GM19351 (cell line): ENCODE measurements around the gene HIRA.
A peak's percentile ranks its signal among the peaks of the same experiment; 100 is the strongest.
"Not testable (repeated sequence)": the region's sequence is repeated elsewhere in the genome, so short reads cannot be mapped to it uniquely, and the experiment has no call there.

Source experiments
- ATAC-seq: cut with Tn5 transposase; IDR thresholded peaks from one replicate; pipeline ENCODE4 v1.9.1; 2021; ENCODE audit warnings: mild to moderate bottlenecking, moderate library complexity; ENCODE audit not compliant: unreplicated experiment

HIRA gene

DNA sequence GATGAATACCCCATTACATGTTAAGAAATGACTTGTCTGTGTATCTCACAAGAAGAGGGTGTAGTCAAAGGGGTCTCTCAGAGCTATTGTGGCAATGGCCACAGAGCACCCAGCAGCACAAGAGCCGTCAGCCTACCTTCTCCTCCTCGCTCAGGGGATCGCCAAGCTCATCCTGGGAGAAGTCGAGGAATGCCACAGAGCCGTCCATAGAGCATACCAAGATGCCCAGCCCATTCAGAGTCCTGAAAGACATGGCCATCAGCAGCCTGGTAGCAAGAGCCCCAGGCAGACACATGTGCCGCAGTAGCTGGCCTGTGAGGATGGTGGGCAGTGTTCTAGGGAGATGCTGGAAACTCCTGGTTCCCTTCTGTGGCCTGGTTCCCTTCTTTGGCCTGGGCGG lies 44.0 kb downstream of the HIRA start:
- ATAC-seq, result no peak

DNA sequence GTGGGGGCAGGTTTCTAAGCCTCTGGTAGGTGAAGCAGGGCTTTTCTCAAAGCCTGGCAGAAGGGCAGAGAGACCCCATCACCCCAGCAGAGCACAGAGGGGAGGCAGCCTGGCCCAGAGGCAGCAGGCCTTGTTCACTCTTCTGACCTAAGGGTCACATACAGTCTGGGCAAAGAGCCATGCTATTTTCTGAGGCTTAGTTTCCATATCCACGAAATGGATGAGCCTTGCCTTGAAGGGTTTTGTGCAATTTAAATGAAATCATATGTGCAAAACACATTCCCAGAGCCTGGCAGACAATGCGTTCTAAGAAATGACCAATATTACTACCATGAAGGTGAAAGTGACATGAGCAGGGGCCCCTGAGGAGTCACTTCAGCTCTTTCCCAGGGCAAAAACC lies 44.5 kb downstream of the HIRA start:
- ATAC-seq, result no peak

DNA sequence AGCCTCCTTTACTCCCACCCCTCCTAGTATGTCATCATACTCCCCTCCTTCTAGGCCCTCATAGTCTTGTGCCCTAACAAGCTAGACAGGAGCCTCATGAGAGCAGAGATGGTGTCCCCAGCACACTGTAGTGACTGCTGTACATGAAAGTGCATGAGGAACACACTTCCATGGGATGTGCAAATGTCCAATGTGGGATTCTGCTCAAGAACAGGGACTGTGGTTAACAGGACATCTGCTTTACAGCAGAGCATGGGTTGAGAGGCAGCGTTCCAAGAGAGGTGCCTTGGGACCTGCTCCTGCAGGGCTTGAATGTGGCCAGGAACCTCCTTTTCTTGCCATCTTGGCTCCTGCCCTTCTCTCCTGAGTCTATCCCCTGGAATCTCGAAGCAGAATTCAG lies 45.3 kb downstream of the HIRA start:
- no peak for ATAC-seq

DNA sequence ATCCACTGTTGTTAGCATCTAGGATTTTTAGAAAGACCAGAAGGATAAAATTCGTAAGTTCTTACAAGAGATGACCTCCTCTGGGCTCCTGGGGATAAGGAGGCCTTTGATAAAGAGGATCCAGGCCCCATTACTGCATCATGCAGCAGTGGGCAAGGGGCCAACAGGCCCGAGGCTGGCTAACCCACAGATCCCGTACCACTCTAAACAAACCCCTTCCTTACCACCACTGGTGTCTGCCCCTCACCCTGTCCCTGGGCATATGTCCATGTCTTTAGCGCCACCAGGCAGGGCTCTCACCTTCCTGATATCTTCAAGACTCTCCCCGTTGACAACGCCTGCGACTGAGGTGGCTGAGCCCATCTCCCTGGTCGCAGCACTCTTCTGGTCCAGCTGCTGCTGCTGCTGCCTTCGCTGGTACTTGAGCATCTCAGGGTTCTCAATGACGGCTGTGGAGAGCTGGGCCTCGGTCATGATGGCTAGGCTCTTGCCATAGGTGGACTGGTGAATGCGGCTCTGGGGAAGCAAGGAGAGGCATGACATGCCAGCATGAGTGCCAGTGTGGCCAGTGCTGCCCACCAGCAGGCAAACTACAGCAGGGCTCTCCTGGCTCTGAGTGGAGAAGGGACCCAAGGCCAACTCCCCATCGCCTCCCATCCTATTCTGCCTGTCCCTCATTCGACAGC lies 46.2 kb downstream of the HIRA start:
- ATAC-seq, result no peak

DNA sequence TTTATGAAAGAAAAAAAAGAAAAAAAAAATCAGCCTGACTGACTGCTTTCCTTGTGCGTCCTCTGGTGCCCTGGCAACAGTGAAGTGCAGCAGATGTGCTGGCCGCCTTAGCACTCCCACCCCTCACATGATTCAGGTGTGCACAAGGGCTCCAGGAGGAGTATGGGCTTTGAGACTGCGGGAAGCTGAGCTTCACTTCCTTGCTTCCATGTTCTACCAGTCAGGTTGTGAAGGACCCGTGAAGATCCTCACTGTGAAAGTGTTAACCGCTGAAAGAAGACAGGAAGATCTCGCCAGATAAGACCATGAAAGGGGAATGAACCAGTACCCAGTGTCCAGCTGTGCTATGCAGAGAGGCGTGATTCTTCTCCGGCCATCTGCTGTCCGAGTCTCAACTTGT lies 48.2 kb downstream of the HIRA start:
- ATAC-seq, result no peak

DNA sequence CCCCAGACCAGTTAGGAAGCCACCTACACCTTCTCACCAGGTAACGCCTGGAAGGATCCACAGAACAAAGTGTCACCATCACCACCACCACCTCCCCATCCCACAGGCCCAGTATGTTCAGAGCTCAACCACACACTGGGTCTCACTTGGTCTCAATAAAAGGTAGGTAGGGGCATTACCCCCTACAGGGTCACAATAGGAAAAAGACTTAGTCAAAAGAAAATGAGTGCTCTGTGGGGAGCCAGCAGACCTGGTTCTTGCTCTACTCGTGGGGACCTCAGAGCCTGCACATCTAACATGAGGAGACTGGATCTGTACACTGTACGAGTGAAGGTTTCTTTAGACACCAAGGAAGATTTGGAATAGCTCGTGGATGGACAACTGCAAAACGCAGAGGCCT lies 49.3 kb downstream of the HIRA start:
- no peak for ATAC-seq

DNA sequence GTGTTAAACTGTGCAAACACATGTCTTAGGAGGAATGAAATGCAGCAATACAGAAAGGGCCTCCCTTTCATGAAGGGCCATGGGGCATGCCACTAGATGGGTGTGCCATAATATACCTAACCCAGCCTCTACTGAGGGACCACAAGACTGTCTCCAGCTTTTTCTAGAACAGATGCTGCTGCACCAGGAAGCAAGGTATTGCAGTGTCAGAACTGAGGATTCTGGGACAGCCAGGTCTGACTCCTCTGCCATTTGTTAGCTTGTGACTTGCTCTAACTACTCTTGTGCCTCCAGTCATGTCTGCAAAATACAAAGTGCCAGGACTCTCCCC lies 53.2 kb downstream of the HIRA start:
- ATAC-seq, result no peak

GRCh38 chr22:19377565-19378343 lies 53.8 kb downstream of the HIRA start:
- no peak for ATAC-seq

DNA sequence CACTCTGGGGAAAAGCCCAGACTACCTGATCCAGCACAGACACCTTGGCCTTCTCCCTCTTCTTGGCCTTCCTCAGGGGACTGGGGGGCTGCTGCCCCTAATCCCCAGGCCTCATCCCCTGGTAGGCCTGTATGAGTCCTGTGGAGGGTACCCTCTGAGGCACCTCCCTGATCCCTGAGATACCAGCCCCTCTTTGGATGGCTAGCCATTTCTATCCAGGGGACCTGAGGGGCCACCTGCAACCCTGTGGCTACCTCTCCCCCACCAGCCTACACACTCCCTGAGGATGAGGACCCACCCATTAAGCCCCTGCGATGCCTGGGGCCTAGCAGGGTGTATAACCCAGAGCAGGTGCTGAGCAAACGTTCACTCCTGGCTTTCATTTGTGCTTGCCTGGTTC lies 54.6 kb downstream of the HIRA start:
- no peak for ATAC-seq

- no peak for ATAC-seq
Observed at GRCh38 chr22:19376247-19376646, 55.3 kb downstream of the HIRA start.

DNA sequence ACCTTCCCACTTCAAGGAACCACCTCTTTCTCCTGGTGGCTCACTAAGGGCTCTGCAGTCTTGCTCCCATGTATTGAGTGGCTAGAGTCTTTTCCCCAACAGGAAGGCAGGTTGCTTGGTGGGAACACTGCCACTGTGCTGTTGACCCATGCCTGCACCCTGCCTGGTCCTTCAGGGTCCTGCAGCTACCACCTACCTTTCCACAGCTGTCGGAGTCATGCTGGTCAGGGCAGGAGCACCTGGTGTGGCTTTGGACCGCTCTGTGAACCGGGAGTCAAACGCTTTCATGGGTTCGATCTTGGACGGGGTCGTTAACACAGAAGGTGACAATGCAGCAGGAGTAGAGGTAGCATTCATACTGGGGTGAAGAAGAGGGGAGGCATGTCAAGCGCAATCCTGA lies 56.1 kb downstream of the HIRA start:
- ATAC-seq, result no peak

- ATAC-seq, result no peak
Observed at GRCh38 chr22:19374410-19374809, 57.1 kb downstream of the HIRA start.

- ATAC-seq, result no peak
Observed at GRCh38 chr22:19373450-19373849, 58.1 kb downstream of the HIRA start.

- no peak for ATAC-seq
Observed at GRCh38 chr22:19371893-19372292, 59.6 kb downstream of the HIRA start.

GRCh38 chr22:19368876-19369275 lies 62.7 kb downstream of the HIRA start:
- ATAC-seq, result no peak

- no peak for ATAC-seq
Observed at GRCh38 chr22:19367763-19368367, 63.7 kb downstream of the HIRA start.

- ATAC-seq, result not testable (repeated sequence)
Observed at GRCh38 chr22:19363541-19363940, 68.0 kb downstream of the HIRA start.

DNA sequence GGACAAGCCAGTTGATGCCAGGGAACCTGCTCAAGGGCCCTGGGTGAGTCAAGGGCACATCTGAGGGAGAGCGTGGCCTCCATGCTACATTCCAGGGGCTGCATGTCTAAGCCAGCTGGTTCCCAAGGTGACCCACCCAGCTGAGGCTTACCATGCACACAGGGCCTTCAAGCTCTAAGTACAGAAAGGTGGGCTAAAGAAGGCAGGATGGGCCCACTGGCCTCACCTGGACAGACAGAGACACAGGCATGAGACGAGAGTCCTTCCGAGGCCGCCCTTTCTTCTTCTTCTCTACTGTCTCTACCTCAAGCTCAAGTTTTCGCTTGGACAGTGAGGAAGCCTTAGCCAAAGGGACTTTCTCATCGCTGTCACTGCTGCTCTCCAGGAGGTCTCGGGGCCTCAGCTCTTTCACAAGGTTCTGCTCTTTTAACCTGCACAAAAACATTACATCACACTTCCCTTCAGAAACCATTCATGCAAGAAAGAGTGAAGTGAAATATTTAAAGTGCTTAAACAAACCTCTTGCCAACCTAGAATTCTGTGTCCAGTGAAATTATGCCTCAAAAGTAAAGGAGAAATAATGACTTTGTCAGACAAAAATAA lies 69.9 kb downstream of the HIRA start:
- peak; percentile 86 for ATAC-seq

DNA sequence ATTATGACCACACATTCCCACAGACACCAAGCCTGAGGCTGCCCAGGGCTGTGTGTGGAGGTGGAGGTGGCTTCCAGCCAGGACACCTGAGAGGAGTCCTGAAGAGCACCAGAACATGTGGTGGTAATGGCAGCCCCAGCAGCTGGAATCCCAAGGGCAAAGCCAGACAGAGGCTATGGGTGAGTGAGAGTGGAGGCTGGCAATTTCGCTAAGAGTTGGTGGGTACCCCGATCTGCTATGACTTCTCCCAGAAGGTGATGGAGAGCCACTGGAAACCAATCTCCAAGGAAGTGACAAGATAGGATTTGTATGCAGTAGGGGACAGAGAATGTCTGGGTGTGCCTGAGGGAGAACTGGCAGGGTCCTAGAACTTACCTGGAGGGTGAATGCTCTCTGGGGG lies 70.7 kb downstream of the HIRA start:
- no peak for ATAC-seq

DNA sequence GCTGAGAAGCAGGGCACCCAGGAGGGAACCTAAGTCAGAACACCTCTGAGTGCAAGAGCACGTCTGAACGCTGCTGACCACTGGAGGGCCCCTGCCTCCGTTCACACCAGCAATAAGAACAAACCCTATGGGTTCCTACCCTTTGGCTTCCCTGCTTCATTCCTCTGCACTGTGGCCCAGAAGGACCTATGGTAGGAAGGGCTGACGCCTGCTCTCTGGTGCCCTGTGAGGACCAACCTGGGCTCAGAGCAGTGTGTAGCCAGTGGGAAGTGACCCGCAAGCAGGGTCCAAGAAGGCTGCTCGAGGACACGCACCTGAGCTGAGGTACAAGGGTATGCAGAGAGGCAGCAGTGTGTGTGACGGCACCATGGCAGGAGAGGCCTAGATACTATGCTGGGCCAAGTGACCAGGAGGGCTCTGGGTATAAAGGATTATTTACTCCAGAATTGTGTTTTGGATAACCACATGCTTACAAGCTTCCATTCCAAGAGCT lies 71.2 kb downstream of the HIRA start:
- ATAC-seq, result no peak

GRCh38 chr22:19359554-19360299 lies 71.8 kb downstream of the HIRA start:
- no peak for ATAC-seq
